GM12878 (cell line): Measurements from ENCODE around the gene IDH3G. TPM values are rescaled to one million over a fixed set of nuclear protein-coding genes. Genes with fewer than 3 reads are reported as not detected.

Experiments
- ATAC-seq: fragments of 200-7000 bp; cut with Tn5 transposase; 3 replicates; pipeline ENCODE4 v1.9.1; 2020; ENCODE audit warnings: mild to moderate bottlenecking, moderate library complexity
- BruUV-seq: library from RNA; stranded (reverse); fragments of 400-500 nt; replicated peaks from 2 replicates; lab custom pipeline; 2021; lab: Mats Ljungman, UMichigan
- CTCF ChIA-PET: fragments of 300-600 bp; sonication (Branson Sonifier 250); formaldehyde crosslinking; extraction: SDS; loops from one replicate; lab custom pipeline; 2021; ENCODE audit warnings: inconsistent platforms; lab: Yijun Ruan, JAX
- POLR2A ChIA-PET: fragments of 350-600 bp; formaldehyde crosslinking; extraction: SDS; loops from one replicate; lab custom pipeline; 2021; ENCODE audit warnings: inconsistent platforms; lab: Charles Lee
- RAD21 ChIA-PET: fragments of 300-600 bp; sonication (Branson Sonifier 250); formaldehyde crosslinking; loops from one replicate; lab custom pipeline; 2023; ENCODE audit warnings: antibody characterized with exemption; ENCODE audit not compliant: unreplicated experiment; lab: Charles Lee
- SMC1A ChIA-PET: fragments of 300-600 bp; sonication (Branson Sonifier 250); formaldehyde crosslinking; loops from one replicate; lab custom pipeline; 2023; ENCODE audit not compliant: unreplicated experiment, uncharacterized antibody; lab: Charles Lee
- DNase-seq: peaks from one replicate; pipeline ENCODE4 v3.0.0-alpha.2; 2011; ENCODE audit warnings: low read depth, low spot score
- FAIRE-seq: peaks from 3 replicates; lab custom pipeline; 2011; peaks lifted over from hg19 to GRCh38; lab: Jason Lieb, UNC
- H2AFZ ChIP-seq: 2 replicates; pipeline ENCODE4 v1.6.0; 2011; ENCODE audit warnings: low read depth, low read length, control low read depth; ENCODE audit not compliant: control insufficient read depth
- H3K27ac ChIP-seq: 2 replicates; pipeline ENCODE4 v1.5.1; 2011; ENCODE audit warnings: control low read depth; ENCODE audit not compliant: control insufficient read depth, insufficient read depth
- H3K27me3 ChIP-seq, 2 experiments: replicated peaks in 1 of 2; 2 replicates each; pipeline versions ENCODE4 v1.6.0 to v1.6.1; 2011; ENCODE audit warnings: low read length in 1 of 2; ENCODE audit not compliant: control insufficient read depth in 2 of 2, insufficient read depth in 2 of 2
- H3K36me3 ChIP-seq, 2 experiments: 2 replicates each; pipeline ENCODE4 v1.5.1; 2011; ENCODE audit warnings: low read length in 1 of 2; ENCODE audit not compliant: control insufficient read depth in 2 of 2, insufficient read depth in 2 of 2
- H3K4me1 ChIP-seq: 2 replicates; pipeline ENCODE4 v1.6.1; 2011; ENCODE audit warnings: mild to moderate bottlenecking, low read length, moderate library complexity, mixed read lengths; ENCODE audit not compliant: control insufficient read depth, insufficient read depth
- H3K4me2 ChIP-seq: 2 replicates; pipeline ENCODE4 v1.6.0; 2011; ENCODE audit warnings: control low read depth; ENCODE audit not compliant: control insufficient read depth, insufficient read depth
- H3K4me3 ChIP-seq: fragments of 200-600 bp; sonication (generic); 2 replicates; pipeline ENCODE4 v1.5.1; 2016
- H3K79me2 ChIP-seq: 2 replicates; pipeline ENCODE4 v1.6.0; 2011; ENCODE audit warnings: low read length; ENCODE audit not compliant: control insufficient read depth, insufficient read depth
- H3K9ac ChIP-seq: 2 replicates; pipeline ENCODE4 v1.8.0; 2011; ENCODE audit warnings: low read length, control low read depth, mixed read lengths; ENCODE audit not compliant: control insufficient read depth, insufficient read depth
- H3K9me3 ChIP-seq: replicated peaks from 3 replicates; pipeline ENCODE4 v1.5.1; 2011; ENCODE audit warnings: mild to moderate bottlenecking, low read length; ENCODE audit not compliant: control insufficient read depth, insufficient read depth
- H4K20me1 ChIP-seq: 2 replicates; pipeline ENCODE4 v1.6.0; 2011; ENCODE audit not compliant: control insufficient read depth, insufficient read depth
- BMI1 ChIP-seq: fragments of 450-650 bp; IDR thresholded peaks from 2 replicates; pipeline ENCODE4 v1.6.1; 2016; ENCODE audit warnings: mild to moderate bottlenecking, moderate library complexity, borderline replicate concordance
- E2F4 ChIP-seq: IDR thresholded peaks from 2 replicates; pipeline ENCODE4 v1.6.1; 2012; ENCODE audit warnings: low read depth, low read length, improper control_type of control experiment
- E2F8 ChIP-seq: fragments of 450-650 bp; IDR thresholded peaks from 2 replicates; pipeline ENCODE4 v1.6.1; 2018; ENCODE audit warnings: mild to moderate bottlenecking, low read depth, moderate library complexity; ENCODE audit not compliant: partially characterized antibody
- HDAC2 ChIP-seq: fragments of 200-600 bp; sonication (generic); IDR thresholded peaks from 2 replicates; pipeline ENCODE4 v1.6.1; 2017
- IKZF2 ChIP-seq, 2 experiments: fragments of 450-650 bp; IDR thresholded peaks; 2 replicates each; pipeline ENCODE4 v1.6.1; 2017; ENCODE audit warnings: mild to moderate bottlenecking in 2 of 2, moderate library complexity in 2 of 2
- JUNB ChIP-seq: IDR thresholded peaks from 2 replicates; pipeline ENCODE4 v1.6.1; 2016; ENCODE audit warnings: antibody characterized with exemption, mild to moderate bottlenecking
- MTA3 ChIP-seq: IDR thresholded peaks from 2 replicates; pipeline ENCODE4 v1.6.1; 2012; ENCODE audit warnings: low read length, inconsistent platforms, borderline replicate concordance
- NFIC ChIP-seq: IDR thresholded peaks from 2 replicates; pipeline ENCODE4 v1.6.1; 2012; ENCODE audit warnings: low read depth, mild to moderate bottlenecking, inconsistent platforms, low read length, moderate library complexity
- POLR2A ChIP-seq: IDR thresholded peaks from 2 replicates; pipeline ENCODE4 v1.6.1; 2011; ENCODE audit warnings: low read depth, mild to moderate bottlenecking, low read length
- POLR2AphosphoS5 ChIP-seq: IDR thresholded peaks from 2 replicates; pipeline ENCODE4 v1.6.1; 2011; ENCODE audit warnings: mild to moderate bottlenecking, low read length, inconsistent platforms
- SMAD5 ChIP-seq: IDR thresholded peaks from 2 replicates; pipeline ENCODE4 v1.6.1; 2016; ENCODE audit warnings: antibody characterized with exemption, low read depth
- SREBF2 ChIP-seq: IDR thresholded peaks from 2 replicates; pipeline ENCODE4 v1.6.1; 2012; ENCODE audit warnings: mild to moderate bottlenecking, low read length
- SRF ChIP-seq, 2 experiments: IDR thresholded peaks; 2 replicates each; pipeline ENCODE4 v1.6.1; 2011; ENCODE audit warnings: low read depth in 2 of 2, low read length in 2 of 2, mild to moderate bottlenecking in 1 of 2, moderate library complexity in 1 of 2
- ZNF207 ChIP-seq: fragments of 450-650 bp; IDR thresholded peaks from 2 replicates; pipeline ENCODE4 v1.6.1; 2014; ENCODE audit warnings: antibody characterized with exemption, mild to moderate bottlenecking, borderline replicate concordance
- ZNF384 ChIP-seq: IDR thresholded peaks from 2 replicates; pipeline ENCODE4 v1.6.1; 2012; ENCODE audit warnings: low read depth, mild to moderate bottlenecking, low read length, improper control_type of control experiment, borderline replicate concordance
- ZNF592 ChIP-seq: fragments of 450-650 bp; IDR thresholded peaks from 2 replicates; pipeline ENCODE4 v1.6.1; 2017; ENCODE audit warnings: mild to moderate bottlenecking, moderate library complexity
- WGBS: methylation state at CpG from one replicate; pipeline ENCODE4 v1.1.6; 2016; ENCODE audit warnings: low lambda C conversion rate; ENCODE audit not compliant: insufficient replicate concordance, insufficient coverage; ENCODE audit errors: missing lambda C conversion rate; 5-methylcytosine and 5-hydroxymethylcytosine counted together
- in situ Hi-C: fragments of 300-500 bp; cut with MboI; formaldehyde crosslinking; loops from 9 replicates; pipeline ENCODE4 v1.14.3; 2018; ENCODE audit warnings: mixed read lengths
- intact Hi-C: fragments of 100-400 bp; cut with micrococcal nuclease; formaldehyde crosslinking; loops from one replicate; pipeline ENCODE4 v1.14.2; 2022; ENCODE audit not compliant: unreplicated experiment
- polyA plus RNA-seq, 11 experiments: library from polyadenylated mRNA; depleted of rRNA in 4 of 11; unstranded in 6 of 11; stranded (reverse) in 5 of 11; fragments of >200 nt; fragmentation: Nextera tagmentation in 4 of 11; fragmentation: Illumina TruSeq in 1 of 11; extraction: Ambion mirVana in 4 of 11; extraction: Trizol in 1 of 11; gene quantifications; 1 replicate in 1 of 11; 2 replicates in 10 of 11; pipeline versions ENCODE4 v1.2.1 to v1.2.3, GENCODE V29; 2011 to 2016; ENCODE audit warnings: inconsistent platforms in 2 of 11, missing spikeins in 2 of 11, low read depth in 1 of 11
- total RNA-seq, 4 experiments: library from RNA; depleted of rRNA in 3 of 4; stranded (reverse); fragments of >200 nt in 3 of 4; fragmentation: Illumina TruSeq in 1 of 4; extraction: Trizol in 1 of 4; gene quantifications; 2 replicates each; pipeline versions ENCODE4 v1.2.1 to v1.2.3, GENCODE V29; 2013 to 2021

The IDH3G gene
- total and polyA plus RNA-seq, 10 of the 15 experiments (the other 5 are each of a cell fraction or from before 2014, with no cell fraction given), result 26.3 to 102 (median 66.6) TPM

- no TSS peak for BruUV-seq
- ChIA-PET CTCF (no interaction called here), RAD21 (no interaction called here), POLR2A (no interaction called here), SMC1A (no interaction called here)
- no peak overlapping the region for H3K27ac ChIP-seq
- in situ Hi-C loops, result loop anchor here (25.0 kb wide), 1 partner anchor 617 kb away; the partner anchor contains the start of gene MAGEA1
- H3K4me3 ChIP-seq, result no peak overlapping the region
- DNase-seq (no peak), FAIRE-seq (no peak), ATAC-seq (no peak)
- no peaks in the 10 kb centered on the region for H3K4me1 ChIP-seq
- H3K9ac ChIP-seq, result no peak overlapping the region
- no peak overlapping the region for H2AFZ ChIP-seq
- 82% methylated on average over 27 of the region's 34 CpGs for WGBS
- intact Hi-C loops, result no loop called here
- no peaks in the 10 kb centered on the region for H3K79me2 ChIP-seq
- no peaks in the 10 kb centered on the region for H3K36me3 ChIP-seq
- H3K27me3 ChIP-seq, result no peaks in the 10 kb centered on the region; a peak in 1 of 4 replicates
- no peaks in the 10 kb centered on the region for H4K20me1 ChIP-seq
- no peaks in the 10 kb centered on the region; the same call in 2 of the 3 replicates for H3K9me3 ChIP-seq
- H3K4me2 ChIP-seq, result no peak overlapping the region
- TF ChIP-seq E2F4, result no peak
- TF ChIP-seq SREBF2, result no peak
- TF ChIP-seq MTA3, result no peak
- TF ChIP-seq POLR2AphosphoS5, result no peak
- TF ChIP-seq POLR2A, result no peak
- TF ChIP-seq ZNF592, result no peak
- no peak for TF ChIP-seq IKZF2 (IDR thresholded peaks at IDR 0.05)
- no peak for TF ChIP-seq BMI1
- no peak for TF ChIP-seq JUNB
- TF ChIP-seq HDAC2, result no peak
- no peak for TF ChIP-seq SRF (IDR thresholded peaks at IDR 0.05; ENCODE audit: low read depth in 2 of 2, low read length in 2 of 2)
- TF ChIP-seq ZNF384, result no peak
- no peak for TF ChIP-seq SMAD5
- TF ChIP-seq ZNF207, result no peak
- TF ChIP-seq NFIC, result no peak
- TF ChIP-seq E2F8, result no peak
Observed at GRCh38 chrX:153804100-153804595, 10.0 kb upstream of the IDH3G start.
